ENCODE results near the gene RILPL1.

DNA sequence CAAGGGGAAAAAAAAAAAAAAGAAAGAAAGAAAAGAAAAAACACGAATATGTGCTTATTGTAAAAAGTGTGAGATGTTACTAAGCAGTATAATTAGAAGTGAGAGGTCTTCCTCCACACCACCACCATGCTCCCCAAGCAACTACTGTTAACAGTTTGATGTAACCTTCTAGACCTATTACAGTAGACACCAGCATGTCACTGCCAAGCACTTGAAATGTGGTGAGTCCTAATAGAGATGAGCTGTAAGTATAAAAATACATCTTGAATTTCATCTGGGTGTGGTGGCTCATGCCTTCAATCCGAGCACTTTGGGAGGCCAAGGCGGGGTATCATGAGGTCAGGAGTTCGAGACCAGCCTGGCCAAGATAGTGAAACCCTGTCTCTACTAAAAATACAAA, 83.7 kb downstream of the RILPL1 start:
- TF ChIP-seq POLR2AphosphoS5 (IDR thresholded peaks at IDR 0.05; ENCODE audit: low read depth, low read length): no peak
- TF ChIP-seq POLR2A (IDR thresholded peaks at IDR 0.05; ENCODE audit: low read depth, low read length): no peak
- TF ChIP-seq TAF1 (IDR thresholded peaks at IDR 0.05; ENCODE audit: low read depth, low read length): no peak
- TF ChIP-seq PAX5 (IDR thresholded peaks at IDR 0.05; ENCODE audit: insufficient read depth, low read length, severe bottlenecking): no peak
- no peak for TF ChIP-seq SPI1 (IDR thresholded peaks at IDR 0.05; ENCODE audit: low read depth, low read length)
- TF ChIP-seq POU2F2 (IDR thresholded peaks at IDR 0.05; ENCODE audit: low read depth, low read length): no peak
